H9 (cell line): ENCODE data around the gene TENT5C. TPM values are rescaled to one million over a fixed set of nuclear protein-coding genes. Genes with fewer than 3 reads are reported as not detected.

Experiments used
- DNase-seq: peaks from one replicate; pipeline ENCODE4 v3.0.0-alpha.2; 2017
- H2AFZ ChIP-seq: one replicate; pipeline ENCODE4 v1.6.1; 2013; ENCODE audit warnings: mild to moderate bottlenecking, low read length, control low read depth, moderate library complexity
- H2AK5ac ChIP-seq: 2 replicates; pipeline ENCODE4 v1.6.1; 2013; ENCODE audit warnings: low read length, control low read depth, mixed read lengths; ENCODE audit not compliant: insufficient read length
- H2BK120ac ChIP-seq: one replicate; pipeline ENCODE4 v1.6.1; 2013; ENCODE audit warnings: low read depth, mild to moderate bottlenecking, low read length, control low read depth, inconsistent platforms; ENCODE audit not compliant: poor library complexity, severe bottlenecking
- H2BK12ac ChIP-seq: 2 replicates; pipeline ENCODE4 v1.6.1; 2013; ENCODE audit warnings: low read length, control low read depth, mixed read lengths, low read depth; ENCODE audit not compliant: insufficient read length
- H2BK15ac ChIP-seq: 2 replicates; pipeline ENCODE4 v1.6.1; 2013; ENCODE audit warnings: low read depth, low read length, control low read depth
- H2BK20ac ChIP-seq: one replicate; pipeline ENCODE4 v1.6.1; 2013; ENCODE audit warnings: low read depth, mild to moderate bottlenecking, low read length, control low read depth, inconsistent platforms; ENCODE audit not compliant: poor library complexity, severe bottlenecking
- H2BK5ac ChIP-seq: 2 replicates; pipeline ENCODE4 v1.6.1; 2013; ENCODE audit warnings: low read length, control low read depth, mixed read lengths; ENCODE audit not compliant: insufficient read length
- H3K14ac ChIP-seq: 2 replicates; pipeline ENCODE4 v1.6.1; 2013; ENCODE audit warnings: low read length, control low read depth; ENCODE audit not compliant: insufficient read depth
- H3K18ac ChIP-seq: 2 replicates; pipeline ENCODE4 v1.6.1; 2013; ENCODE audit warnings: low read depth, mild to moderate bottlenecking, mixed read lengths, low read length, control low read depth; ENCODE audit not compliant: insufficient read length
- H3K23ac ChIP-seq: 2 replicates; pipeline ENCODE4 v1.6.1; 2013; ENCODE audit warnings: low read length, control low read depth, mixed read lengths, low read depth; ENCODE audit not compliant: insufficient read length
- H3K23me2 ChIP-seq: 2 replicates; pipeline ENCODE4 v1.6.1; 2013; ENCODE audit warnings: low read depth, mild to moderate bottlenecking, mixed read lengths, low read length, control low read depth; ENCODE audit not compliant: insufficient read length, poor library complexity, severe bottlenecking
- H3K27ac ChIP-seq: 2 replicates; pipeline ENCODE4 v1.5.1; 2013; ENCODE audit warnings: low read length, control low read depth, mixed read lengths, low read depth; ENCODE audit not compliant: insufficient read length
- H3K27me3 ChIP-seq: 2 replicates; pipeline ENCODE4 v1.6.1; 2013; ENCODE audit warnings: low read length, control low read depth, inconsistent platforms; ENCODE audit not compliant: insufficient read depth
- H3K4ac ChIP-seq: 2 replicates; pipeline ENCODE4 v1.6.1; 2013; ENCODE audit warnings: low read depth, mild to moderate bottlenecking, control low read depth, inconsistent platforms, low read length, moderate library complexity
- H3K4me1 ChIP-seq: 2 replicates; pipeline ENCODE4 v1.6.1; 2013; ENCODE audit warnings: low read length, control low read depth, inconsistent platforms; ENCODE audit not compliant: insufficient read depth
- H3K4me2 ChIP-seq: 2 replicates; pipeline ENCODE4 v1.6.1; 2013; ENCODE audit warnings: low read length, control low read depth, mixed read lengths; ENCODE audit not compliant: insufficient read length, insufficient read depth
- H3K56ac ChIP-seq: 2 replicates; pipeline ENCODE4 v1.6.1; 2013; ENCODE audit warnings: low read depth, mild to moderate bottlenecking, mixed read lengths, low read length, control low read depth; ENCODE audit not compliant: insufficient read length
- H3K79me1 ChIP-seq: 2 replicates; pipeline ENCODE4 v1.6.1; 2013; ENCODE audit warnings: low read depth, mild to moderate bottlenecking, moderate library complexity, low read length, control low read depth, inconsistent platforms; ENCODE audit not compliant: insufficient read depth, poor library complexity, severe bottlenecking
- H3K79me2 ChIP-seq: 2 replicates; pipeline ENCODE4 v1.6.1; 2013; ENCODE audit warnings: low read length, control low read depth, inconsistent platforms; ENCODE audit not compliant: insufficient read depth
- H3K9ac ChIP-seq: 2 replicates; pipeline ENCODE4 v1.6.1; 2013; ENCODE audit warnings: low read length, control low read depth, mixed read lengths; ENCODE audit not compliant: insufficient read length; ENCODE audit errors: extremely low read depth
- H3K9me3 ChIP-seq: one replicate; pipeline ENCODE4 v1.6.1; 2013; ENCODE audit warnings: low read depth, low read length, inconsistent platforms; ENCODE audit not compliant: control insufficient read depth
- H3T11ph ChIP-seq: one replicate; pipeline ENCODE4 v1.6.1; 2013; ENCODE audit warnings: mild to moderate bottlenecking, low read length, control low read depth, inconsistent platforms
- H4K20me1 ChIP-seq: one replicate; pipeline ENCODE4 v1.6.1; 2013; ENCODE audit not compliant: control insufficient read depth, insufficient read length, insufficient read depth
- H4K5ac ChIP-seq: 2 replicates; pipeline ENCODE4 v1.6.1; 2013; ENCODE audit warnings: low read depth, mild to moderate bottlenecking, mixed read lengths, low read length, control low read depth; ENCODE audit not compliant: insufficient read length
- H4K8ac ChIP-seq: replicated peaks from 2 replicates; pipeline ENCODE4 v1.6.1; 2013; ENCODE audit warnings: low read length, control low read depth, mixed read lengths, low read depth; ENCODE audit not compliant: insufficient read length
- H4K91ac ChIP-seq: 2 replicates; pipeline ENCODE4 v1.6.1; 2013; ENCODE audit warnings: low read depth, mild to moderate bottlenecking, moderate library complexity, mixed read lengths, low read length, control low read depth; ENCODE audit not compliant: insufficient read length
- H3K27ac Mint-ChIP-seq, 3 experiments: 2 replicates in 2 of 3; 3 replicates in 1 of 3; pipeline ENCODE4 v1.8.0; 2020 to 2021; ENCODE audit warnings: mixed read lengths in 3 of 3, mild to moderate bottlenecking in 1 of 3, moderate library complexity in 1 of 3
- H3K27me3 Mint-ChIP-seq: 2 replicates; pipeline ENCODE4 v1.8.0; 2021; ENCODE audit warnings: low read depth, mild to moderate bottlenecking, moderate library complexity, mixed read lengths
- H3K36me3 Mint-ChIP-seq, 3 experiments: 2 replicates in 2 of 3; 3 replicates in 1 of 3; pipeline ENCODE4 v1.8.0; 2020 to 2021; ENCODE audit warnings: low read depth in 3 of 3, mixed read lengths in 3 of 3; ENCODE audit not compliant: insufficient read depth in 1 of 3
- H3K4me1 Mint-ChIP-seq, 2 experiments: 2 replicates each; pipeline ENCODE4 v1.8.0; 2020; ENCODE audit warnings: mixed read lengths in 2 of 2
- H3K4me3 Mint-ChIP-seq, 2 experiments: 2 replicates in 1 of 2; 3 replicates in 1 of 2; pipeline ENCODE4 v1.8.0; 2020 to 2021; ENCODE audit warnings: mild to moderate bottlenecking in 2 of 2, mixed read lengths in 2 of 2, moderate library complexity in 1 of 2
- H3K9me3 Mint-ChIP-seq, 2 experiments: 2 replicates in 1 of 2; 3 replicates in 1 of 2; pipeline ENCODE4 v1.8.0; 2020; ENCODE audit warnings: mild to moderate bottlenecking in 2 of 2, mixed read lengths in 2 of 2, moderate library complexity in 1 of 2
- CTCF ChIP-seq: fragments of 200-600 bp; sonication (generic); conservative IDR thresholded peaks from 3 replicates; pipeline ENCODE4 v1.8.0; 2021; ENCODE audit warnings: antibody characterized with exemption, mild to moderate bottlenecking
- WGBS: extraction: QIAGEN DNeasy Blood & Tissue Kit; methylation state at CpG from one replicate; pipeline ENCODE4 v1.1.7; 2013; ENCODE audit warnings: missing lambda C conversion rate, low lambda C conversion rate, mixed read lengths; ENCODE audit not compliant: insufficient read length; ENCODE audit errors: extremely low coverage; 5-methylcytosine and 5-hydroxymethylcytosine counted together
- total RNA-seq: library from RNA; stranded (reverse); gene quantifications from 2 replicates; pipeline ENCODE4 v1.2.1, GENCODE V29; 2021

The TENT5C gene
- total RNA-seq, 1 experiment from 2014 or later = 0.37 TPM

GRCh38 chr1:117635805-117636204, 30.0 kb downstream of the TENT5C start:
- H4K8ac ChIP-seq = no peak overlapping the region
- no peak overlapping the region for H2BK20ac ChIP-seq
- peaks cover 2% of the 10 kb centered on the region; the same call in 1 of the 2 replicates for H3K4me1 ChIP-seq
- no peaks in the 10 kb centered on the region for H3K23me2 ChIP-seq
- H4K91ac ChIP-seq = no peak overlapping the region
- no peak overlapping the region for H2AFZ ChIP-seq
- no peak overlapping the region for H3K27ac ChIP-seq
- H3K23ac ChIP-seq = no peak overlapping the region
- H2BK120ac ChIP-seq = no peak overlapping the region
- H3K9me3 ChIP-seq = no peaks in the 10 kb centered on the region
- Mint-ChIP-seq H3K4me3 (no peak overlapping the region), H3K36me3 (no peaks in the 10 kb centered on the region), H3K27me3 (no peaks in the 10 kb centered on the region; the same call in 1 of the 2 replicates), H3K27ac (no peak overlapping the region), H3K4me1 (peaks cover 21 to 22% of the 10 kb centered on the region in 2 experiments), H3K9me3 (no peaks in the 10 kb centered on the region)
- H3K4ac ChIP-seq = no peak overlapping the region
- H4K20me1 ChIP-seq = no peaks in the 10 kb centered on the region
- WGBS = no CpG with 5 or more reads among the region's 3 CpGs
- H3K4me2 ChIP-seq = no peak overlapping the region
- no peaks in the 10 kb centered on the region for H3K27me3 ChIP-seq
- H2BK12ac ChIP-seq = no peak overlapping the region
- no peak overlapping the region for H4K5ac ChIP-seq
- no peak overlapping the region for H2BK5ac ChIP-seq
- no peak overlapping the region for H3K18ac ChIP-seq
- no peak overlapping the region for H3K14ac ChIP-seq
- H3K79me1 ChIP-seq = no peaks in the 10 kb centered on the region
- H3T11ph ChIP-seq = no peak overlapping the region
- H2BK15ac ChIP-seq = no peak overlapping the region
- DNase-seq = no peak
- TF ChIP-seq CTCF = no peak
- no peak overlapping the region for H3K9ac ChIP-seq
- H2AK5ac ChIP-seq = no peak overlapping the region
- no peak overlapping the region for H3K56ac ChIP-seq
- no peaks in the 10 kb centered on the region for H3K79me2 ChIP-seq
